CD4-positive, alpha-beta T cell treated with Interferon alpha-2 for 1 hour (primary cell): ENCODE data around the gene SOBP.
"Not testable (repeated sequence)": the region's sequence is repeated elsewhere in the genome, so short reads cannot be mapped to it uniquely, and the experiment has no call there.

Experiments
- DNase-seq, 2 donors: peaks; one replicate each; pipeline ENCODE4 v3.0.0-alpha.2; 2020 to 2022

SOBP gene

GRCh38 chr6:107524626-107525025, 34.7 kb downstream of the SOBP start:
- no peak for DNase-seq

DNA sequence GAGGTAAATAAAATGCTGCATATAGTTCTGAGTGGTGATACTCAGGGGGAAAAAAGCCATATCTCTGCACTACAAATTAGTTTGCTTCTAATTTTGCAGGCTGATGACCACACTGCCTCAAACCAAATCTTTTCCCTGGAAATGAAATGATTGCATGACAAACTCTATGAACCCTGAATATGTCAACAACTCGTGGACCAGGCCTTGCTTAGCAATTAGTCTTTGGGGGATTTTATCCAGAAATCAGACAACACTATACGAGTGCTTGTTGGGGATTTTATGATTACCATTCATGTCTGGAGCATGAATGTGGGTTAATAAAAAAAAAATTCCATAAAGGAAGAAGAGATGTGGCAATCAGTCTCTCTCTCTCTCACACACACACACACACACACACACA, 42.0 kb downstream of the SOBP start:
- no peak for DNase-seq

GRCh38 chr6:107532706-107533105, 42.8 kb downstream of the SOBP start:
- no peak for DNase-seq

GRCh38 chr6:107533415-107534059, 43.6 kb downstream of the SOBP start:
- no peak for DNase-seq

- no peak for DNase-seq
These were observed 44.7 kb downstream of the SOBP start for GRCh38 chr6:107534571-107535141.

DNA sequence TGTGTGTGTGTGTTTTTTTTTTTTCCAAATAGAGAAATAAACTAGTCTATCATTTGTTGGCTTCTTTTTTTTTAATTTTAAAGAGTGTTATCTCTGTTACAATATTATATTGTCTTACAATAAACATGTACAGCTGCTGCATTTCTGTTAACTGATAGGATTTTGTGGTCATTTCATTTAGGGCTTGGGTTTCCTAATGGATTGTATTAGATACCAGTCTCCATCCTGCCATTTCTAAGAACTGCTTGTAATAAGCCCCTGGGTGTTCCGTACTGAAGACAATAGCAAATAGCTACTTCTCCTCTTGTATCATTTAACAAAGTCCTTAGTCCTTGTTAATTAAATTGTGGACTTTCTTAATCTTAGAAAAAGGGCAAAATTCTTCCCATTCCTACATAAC, 45.7 kb downstream of the SOBP start:
- no peak for DNase-seq

- no peak for DNase-seq
These were observed 46.5 kb downstream of the SOBP start for GRCh38 chr6:107536180-107536961.

DNA sequence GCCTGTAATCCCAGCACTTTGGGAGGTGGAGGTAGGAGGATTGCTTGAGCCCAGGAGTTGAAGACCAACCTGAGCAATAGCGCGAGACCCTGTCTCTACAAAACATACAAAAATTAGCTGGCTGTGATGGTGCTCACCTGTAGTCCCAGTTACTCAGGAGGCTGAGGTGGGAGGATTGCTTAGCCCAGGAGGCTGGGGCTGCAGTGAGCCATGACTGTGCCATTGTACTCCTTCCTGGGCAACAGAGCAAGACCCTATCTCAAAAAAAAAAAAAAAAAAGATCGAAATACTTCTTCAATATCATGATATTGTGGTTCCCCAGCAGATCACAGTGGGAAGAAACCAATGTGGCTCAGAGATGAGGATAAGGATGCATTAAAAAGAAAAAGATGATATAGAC, 47.6 kb downstream of the SOBP start:
- no peak for DNase-seq

DNA sequence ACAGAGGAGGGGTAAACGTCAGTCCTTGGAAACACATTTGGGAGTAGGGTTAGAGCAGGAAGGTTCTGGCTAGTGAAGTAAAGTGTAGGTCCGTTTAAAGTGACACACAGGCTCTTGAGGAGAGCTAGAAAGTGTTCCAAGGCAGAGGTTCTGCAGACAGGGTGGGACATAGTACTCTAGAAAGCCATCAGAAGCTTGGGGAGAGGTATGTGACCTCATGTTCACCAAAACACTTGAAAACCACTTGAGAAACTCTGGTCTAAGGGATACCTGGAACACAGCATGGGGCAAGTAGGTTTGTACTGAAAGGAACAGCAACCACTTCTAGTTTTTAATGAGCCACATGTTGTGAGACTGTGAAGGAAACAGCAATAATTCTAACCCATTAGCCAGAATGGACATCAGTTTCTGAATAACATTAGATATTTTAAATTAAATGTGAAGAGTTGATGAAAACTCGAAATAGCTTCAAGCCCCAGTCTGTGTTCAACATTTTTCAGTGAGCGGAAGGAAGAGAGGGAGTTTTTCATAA, 49.0 kb downstream of the SOBP start:
- no peak for DNase-seq

GRCh38 chr6:107539409-107539808, 49.5 kb downstream of the SOBP start:
- DNase-seq: no peak

GRCh38 chr6:107539849-107540464, 50.0 kb downstream of the SOBP start:
- DNase-seq: no peak

DNA sequence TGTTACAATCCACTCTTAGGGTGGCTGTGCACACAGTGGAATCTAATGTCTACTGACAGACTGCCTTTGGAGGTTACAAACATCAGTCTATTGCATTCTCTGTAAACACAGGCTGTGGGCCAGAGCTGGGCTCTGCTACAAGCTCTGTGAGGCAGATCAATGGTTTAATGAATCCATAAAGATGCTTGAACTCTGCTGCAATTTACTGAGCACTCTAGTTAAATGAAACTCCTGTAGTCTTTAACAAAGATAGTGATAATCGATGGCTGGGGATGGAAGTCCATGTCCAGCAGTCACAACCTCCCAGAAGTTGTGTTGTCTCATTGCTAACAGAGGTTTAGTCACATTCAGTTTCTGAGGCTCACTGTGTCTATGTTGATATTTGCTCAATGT, 50.5 kb downstream of the SOBP start:
- no peak for DNase-seq

- DNase-seq: no peak
These were observed 52.3 kb downstream of the SOBP start for GRCh38 chr6:107542192-107542668.

DNA sequence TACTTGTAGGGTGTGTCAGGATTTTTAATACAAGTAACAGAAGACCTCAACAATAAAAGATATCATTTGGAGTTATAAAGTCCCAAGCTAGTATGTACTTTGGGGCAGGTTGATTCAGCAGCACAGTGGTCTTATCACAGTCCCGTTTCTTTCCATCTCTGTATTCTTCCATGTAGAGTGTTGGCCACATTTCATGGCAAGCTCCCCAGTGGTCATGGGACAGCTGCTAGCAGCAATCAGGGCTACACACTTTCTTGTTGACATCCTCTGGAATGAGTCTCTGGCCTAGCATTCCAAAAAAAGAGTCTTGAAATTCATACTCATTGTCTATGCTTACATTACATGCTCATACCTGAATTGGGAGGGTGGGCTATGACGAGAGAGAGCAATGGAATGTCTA, 53.2 kb downstream of the SOBP start:
- no peak for DNase-seq

DNA sequence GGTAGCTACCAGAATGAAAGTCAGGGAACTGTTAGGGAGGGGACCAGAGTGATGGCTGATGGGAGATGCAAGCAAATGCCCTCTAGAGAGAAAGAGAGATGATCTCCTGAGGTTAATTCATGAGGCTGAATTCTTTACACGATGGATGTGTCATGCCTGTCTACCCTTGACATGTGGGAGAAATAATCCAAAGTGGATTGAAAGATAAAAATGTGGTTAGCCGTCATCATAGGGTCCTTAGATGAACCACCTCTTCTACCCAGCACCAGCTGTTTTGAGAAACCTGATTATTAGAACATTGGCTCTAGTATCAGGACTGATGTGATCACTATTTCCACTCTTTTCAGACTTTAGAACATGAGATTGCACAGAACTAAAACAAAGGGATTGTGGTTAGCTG, 53.6 kb downstream of the SOBP start:
- no peak for DNase-seq

DNA sequence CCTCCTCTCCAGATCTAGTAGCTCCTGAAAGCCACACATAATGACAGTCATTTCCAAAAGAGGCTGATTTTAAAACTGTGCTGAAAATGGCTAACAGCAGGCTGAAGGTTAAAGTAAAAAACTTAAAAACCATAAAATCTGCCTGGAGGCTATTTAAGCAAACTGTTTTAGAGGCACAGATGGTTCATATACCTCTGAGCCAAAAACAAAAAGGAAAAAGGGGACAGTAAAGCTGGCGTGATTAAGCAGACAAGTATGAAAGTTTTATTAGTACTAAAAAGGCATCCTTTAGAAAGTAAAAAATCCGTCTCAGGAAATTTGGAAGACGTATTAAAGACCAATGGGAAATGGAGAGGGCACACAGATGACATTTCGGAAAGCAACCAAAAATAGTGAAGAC, 55.8 kb downstream of the SOBP start:
- no peak for DNase-seq

DNA sequence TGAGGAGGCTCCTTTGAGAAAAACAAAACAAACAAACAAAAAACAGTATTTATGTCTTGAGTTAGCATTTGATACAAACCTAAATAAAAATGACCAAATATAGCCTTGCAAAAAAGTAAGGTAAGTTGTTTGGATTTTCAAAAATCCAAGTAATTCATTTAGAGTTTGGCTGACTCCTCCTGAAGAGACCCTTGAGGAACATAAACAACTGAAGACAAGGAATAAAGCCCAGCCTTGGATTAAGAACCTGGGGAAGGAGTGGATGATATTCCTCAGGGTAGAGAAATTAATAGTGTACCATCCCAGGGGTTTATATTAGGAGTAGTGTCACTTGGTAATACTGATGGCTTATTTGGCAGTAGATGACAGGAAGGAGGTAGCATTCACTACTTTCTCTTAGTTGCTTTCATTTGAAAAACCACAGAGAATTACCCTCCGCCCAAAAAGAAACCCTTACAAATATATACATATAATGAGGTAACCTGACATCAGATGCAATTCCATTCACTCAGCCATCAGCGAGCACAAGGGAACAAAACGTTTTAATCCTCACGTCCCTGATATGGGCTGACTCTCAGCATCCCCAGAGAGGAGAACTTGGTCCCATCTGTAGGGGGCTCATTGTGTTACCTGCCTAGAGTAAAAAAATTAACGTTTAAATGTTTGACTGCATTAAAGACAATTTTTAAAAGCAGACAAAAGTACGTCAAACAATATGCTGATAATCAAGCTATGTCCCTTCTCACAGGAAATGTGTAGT, 57.0 kb downstream of the SOBP start:
- DNase-seq: no peak

GRCh38 chr6:107547451-107547840, 57.5 kb downstream of the SOBP start:
- DNase-seq: no peak

- DNase-seq: no peak
These were observed 60.4 kb downstream of the SOBP start for GRCh38 chr6:107550241-107550840.

DNA sequence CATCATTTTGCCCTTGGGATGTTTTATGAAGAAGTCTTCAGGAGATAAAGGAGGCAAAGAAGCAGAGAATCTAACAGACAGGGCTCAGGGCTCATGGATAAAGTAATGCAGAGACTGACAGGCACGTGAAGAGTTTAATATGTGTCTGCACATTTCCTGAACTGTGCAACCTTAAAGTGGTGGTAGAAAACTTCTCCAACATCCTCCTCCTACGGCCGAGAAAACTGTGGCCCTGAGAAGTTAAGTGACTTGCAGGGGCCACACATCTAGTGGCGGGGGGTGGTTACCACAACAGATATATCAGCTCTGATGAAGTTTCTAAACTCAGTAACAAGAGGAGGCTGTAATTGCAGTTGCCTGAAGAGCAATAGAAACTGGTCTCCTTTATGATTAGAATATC, 61.0 kb downstream of the SOBP start:
- no peak for DNase-seq

DNA sequence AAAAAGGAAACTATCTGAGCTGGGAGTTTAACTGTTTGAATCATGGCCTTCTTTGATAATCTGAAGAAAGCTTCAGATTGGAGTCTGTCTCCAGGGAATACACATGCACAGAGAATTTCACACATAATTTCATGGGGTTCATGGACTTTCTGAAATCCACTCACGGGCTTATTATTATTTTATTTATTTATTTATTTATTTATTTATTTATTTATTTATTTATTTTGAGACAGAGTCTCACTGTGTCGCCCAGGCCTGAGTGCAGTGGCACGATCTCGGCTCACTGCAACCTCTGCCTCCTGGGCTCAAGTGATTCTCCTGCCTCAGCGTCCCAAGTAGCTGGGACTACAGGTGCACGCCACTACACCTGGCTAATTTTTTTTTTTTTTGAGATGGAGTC, 63.2 kb downstream of the SOBP start:
- not testable (repeated sequence) for DNase-seq

- DNase-seq: no peak
These were observed 64.4 kb downstream of the SOBP start for GRCh38 chr6:107554326-107554725.
